ENCODE results near the gene SCLT1.

The SCLT1 gene

GRCh38 chr4:128955751-128956150 is 137.6 kb downstream of the SCLT1 start:
- DNase-seq = no peak

GRCh38 chr4:128954941-128955340 is 138.4 kb downstream of the SCLT1 start:
- DNase-seq = no peak

DNA sequence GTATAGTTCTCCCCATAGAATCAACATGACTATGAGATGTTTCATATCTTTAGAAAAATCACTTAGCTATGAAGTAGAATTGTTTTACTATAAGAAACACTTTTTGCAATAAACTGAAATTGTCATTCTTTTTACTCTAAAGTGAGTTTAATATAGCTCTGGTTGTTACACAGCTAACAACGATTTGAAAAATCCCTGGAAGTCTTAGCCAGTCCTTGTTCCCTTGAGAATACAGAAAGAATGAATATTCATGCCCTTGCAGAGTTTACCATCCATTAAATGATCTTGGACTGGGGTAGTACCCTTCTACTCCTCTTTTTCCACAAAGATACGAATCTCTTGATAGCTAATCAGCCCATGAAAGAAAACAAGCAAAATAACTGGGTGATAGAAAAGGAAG is 142.0 kb downstream of the SCLT1 start:
- DNase-seq = no peak

- DNase-seq = no peak
Observed at GRCh38 chr4:128950796-128951195, 142.5 kb downstream of the SCLT1 start.

DNA sequence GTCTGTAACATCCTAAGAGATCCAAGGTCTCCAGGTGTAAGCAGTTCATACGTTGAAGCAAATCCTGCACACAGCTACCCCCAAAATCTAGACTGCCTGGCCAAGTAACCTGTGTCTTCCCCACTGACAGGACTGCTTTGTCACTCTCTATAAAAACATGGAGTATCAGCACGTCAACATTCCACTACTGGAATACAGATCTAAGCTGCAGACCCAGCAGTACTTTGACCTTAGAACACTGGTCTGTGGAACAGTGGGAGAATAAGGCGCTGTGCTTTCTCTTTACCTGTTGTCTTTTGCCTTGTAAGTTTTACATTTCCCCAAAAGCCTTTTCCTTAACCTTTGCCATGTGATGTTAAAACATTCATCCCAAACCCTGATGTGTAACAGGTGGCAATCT is 146.4 kb downstream of the SCLT1 start:
- no peak for DNase-seq

GRCh38 chr4:128942607-128943006 is 150.7 kb downstream of the SCLT1 start:
- no peak for DNase-seq

GRCh38 chr4:128940971-128941370 is 152.4 kb downstream of the SCLT1 start:
- no peak for DNase-seq

DNA sequence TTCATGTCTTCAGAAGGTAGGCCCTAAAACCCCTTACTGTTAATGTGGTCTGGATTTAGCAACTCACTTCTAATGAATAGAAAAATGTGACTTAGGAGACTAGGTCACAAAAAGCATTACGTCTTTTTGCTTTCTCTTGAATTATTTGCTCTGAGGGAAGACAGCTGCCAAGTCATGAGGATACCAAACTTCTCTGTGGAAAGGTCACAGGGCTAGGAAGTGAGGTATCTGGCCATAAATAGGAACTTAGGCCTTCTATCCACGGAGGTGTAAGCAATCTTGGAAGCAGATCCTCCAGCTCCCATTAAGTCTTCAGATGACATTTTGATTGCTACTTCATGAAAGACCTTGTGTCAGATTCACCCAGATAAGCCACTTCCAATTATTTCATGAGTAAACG is 163.3 kb downstream of the SCLT1 start:
- DNase-seq = no peak

DNA sequence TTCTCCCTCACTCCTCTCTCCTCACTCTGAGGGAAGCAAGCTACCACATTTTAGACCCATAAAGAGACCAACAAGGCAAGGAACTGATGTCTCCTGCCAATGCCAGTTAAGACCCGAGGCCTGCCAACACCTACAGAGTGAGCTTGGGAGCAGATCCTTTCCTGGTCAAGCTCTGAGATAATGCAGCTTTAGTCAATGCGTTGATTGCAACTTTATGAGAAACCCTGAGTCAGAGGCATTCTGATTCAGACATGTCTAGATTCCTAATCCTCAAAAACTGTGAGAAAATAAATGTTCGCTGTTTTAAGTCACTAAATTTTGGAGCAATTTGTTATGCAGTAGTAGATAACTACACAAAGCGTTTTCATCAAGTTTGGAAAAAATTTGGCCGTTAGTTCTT is 168.4 kb downstream of the SCLT1 start:
- DNase-seq = no peak

DNA sequence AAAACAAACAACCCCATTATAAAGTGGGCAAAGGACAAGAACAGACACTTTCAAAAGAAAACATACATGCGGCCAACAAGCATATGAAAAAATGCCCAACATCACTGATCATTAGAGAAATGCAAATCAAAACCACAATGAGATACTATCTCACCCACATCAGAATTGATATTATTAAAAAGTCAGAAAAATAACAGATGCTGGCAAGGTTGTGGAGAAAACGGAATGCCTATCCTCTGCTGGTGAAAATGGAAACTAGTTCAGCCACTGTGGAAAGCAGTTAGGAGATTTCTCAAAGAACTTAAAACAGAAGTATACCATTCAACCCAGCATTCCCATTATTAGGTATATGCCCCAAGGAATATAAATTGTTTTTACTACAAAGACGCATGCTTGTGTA is 171.4 kb downstream of the SCLT1 start:
- DNase-seq = no peak

DNA sequence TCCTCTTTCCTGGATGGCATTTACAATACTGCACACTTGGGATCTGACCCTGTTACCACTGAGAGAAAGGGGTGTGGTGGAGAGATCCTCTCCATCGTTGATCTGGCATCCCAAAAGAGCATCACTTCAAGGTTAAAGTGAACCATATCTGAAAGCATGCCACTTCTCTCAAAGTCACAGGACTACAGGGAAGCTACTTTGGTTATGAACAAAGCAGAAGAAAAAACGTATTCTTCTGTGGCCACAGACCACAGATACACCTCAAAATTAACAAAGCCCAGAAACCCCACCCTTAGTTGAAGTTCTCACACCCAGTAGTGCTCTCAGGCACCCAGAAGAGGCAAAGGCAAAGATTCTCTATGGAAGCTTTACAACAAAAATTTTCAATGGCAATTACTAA is 175.6 kb downstream of the SCLT1 start:
- no peak for DNase-seq

- no peak for DNase-seq
Observed at GRCh38 chr4:128916832-128917231, 176.5 kb downstream of the SCLT1 start.

- DNase-seq = no peak
Observed at GRCh38 chr4:128915544-128915943, 177.8 kb downstream of the SCLT1 start.

DNA sequence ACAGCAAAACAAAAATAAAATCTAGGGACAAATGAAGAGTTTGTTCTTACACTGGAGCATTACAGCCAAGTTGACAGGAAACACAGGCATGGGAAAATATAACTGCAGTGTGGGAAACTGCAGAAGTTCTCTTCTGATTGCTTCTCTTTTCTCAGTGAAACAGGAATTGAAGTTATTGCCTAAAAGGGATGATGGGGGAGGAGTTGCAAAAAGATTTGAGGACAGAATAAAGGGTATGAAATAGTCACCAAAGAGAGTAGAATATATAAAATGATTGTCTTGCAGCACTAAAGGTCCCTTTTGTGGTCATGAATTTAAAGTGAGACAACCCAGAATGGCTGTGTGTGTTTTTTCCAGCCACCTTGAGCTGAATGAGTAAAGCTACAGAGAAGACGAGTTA is 180.1 kb downstream of the SCLT1 start:
- no peak for DNase-seq

- no peak for DNase-seq
Observed at GRCh38 chr4:128908735-128909134, 184.6 kb downstream of the SCLT1 start.

- no peak for DNase-seq
Observed at GRCh38 chr4:128907981-128908380, 185.4 kb downstream of the SCLT1 start.

DNA sequence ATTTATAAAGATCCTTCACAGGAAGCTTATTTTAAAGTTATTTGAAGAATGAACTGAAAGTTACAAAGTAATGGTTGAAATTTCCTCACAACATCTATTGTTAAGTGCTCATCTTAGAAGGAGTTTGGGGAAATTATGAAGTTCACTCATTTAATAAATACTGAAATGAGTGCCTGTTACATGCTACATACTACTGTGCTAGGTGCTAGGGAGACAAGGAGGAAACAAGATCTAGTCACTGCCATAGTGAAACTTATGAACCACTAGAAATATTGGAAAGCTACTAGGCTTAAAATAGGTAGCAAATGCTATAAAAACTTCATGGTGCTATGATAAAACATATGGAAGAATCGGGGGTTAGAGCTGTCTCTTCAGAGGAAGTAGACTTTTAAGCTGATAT is 186.8 kb downstream of the SCLT1 start:
- no peak for DNase-seq

- no peak for DNase-seq
Observed at GRCh38 chr4:128904821-128905220, 188.5 kb downstream of the SCLT1 start.

- no peak for DNase-seq
Observed at GRCh38 chr4:128880662-128881061, 212.7 kb downstream of the SCLT1 start.

DNA sequence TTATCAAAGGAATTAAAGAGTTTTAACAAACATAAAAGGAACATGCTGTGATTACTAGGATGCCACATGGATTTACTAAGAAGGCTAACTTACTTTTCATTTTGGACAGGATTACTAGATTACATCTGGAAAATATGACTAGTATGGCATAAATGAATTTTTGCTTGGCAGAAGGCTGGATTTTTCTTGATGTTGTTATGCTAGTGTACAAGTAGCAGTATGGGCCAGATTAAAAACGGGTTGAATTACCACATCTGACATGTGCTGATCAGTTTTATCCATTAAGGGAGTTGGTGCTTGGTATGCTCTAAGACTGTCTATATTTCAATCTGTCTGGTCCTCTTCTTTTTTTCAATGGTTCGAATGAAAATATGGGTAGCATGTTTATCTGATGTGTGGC is 213.4 kb downstream of the SCLT1 start:
- no peak for DNase-seq

DNA sequence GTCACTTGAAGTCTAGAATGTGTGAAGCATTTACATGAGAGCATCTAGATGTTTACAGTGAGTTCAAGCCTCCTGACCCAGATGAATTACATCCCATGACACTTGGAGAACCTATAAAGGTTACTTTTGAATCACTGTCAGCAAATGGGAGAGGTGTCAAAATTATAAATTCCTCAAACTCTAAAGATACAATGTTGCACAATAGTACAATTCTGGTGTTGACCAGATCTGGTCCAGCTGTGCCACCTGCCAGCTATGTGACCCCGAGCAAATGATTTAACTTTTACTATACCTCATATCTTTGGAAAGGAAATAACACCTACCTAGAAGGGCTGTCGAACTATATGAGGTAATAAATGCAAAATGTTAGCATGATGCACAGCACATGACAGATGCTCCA is 214.1 kb downstream of the SCLT1 start:
- DNase-seq = no peak

- no peak for DNase-seq
Observed at GRCh38 chr4:128877934-128878333, 215.4 kb downstream of the SCLT1 start.

GRCh38 chr4:128876200-128876599 is 217.1 kb downstream of the SCLT1 start:
- DNase-seq = no peak

DNA sequence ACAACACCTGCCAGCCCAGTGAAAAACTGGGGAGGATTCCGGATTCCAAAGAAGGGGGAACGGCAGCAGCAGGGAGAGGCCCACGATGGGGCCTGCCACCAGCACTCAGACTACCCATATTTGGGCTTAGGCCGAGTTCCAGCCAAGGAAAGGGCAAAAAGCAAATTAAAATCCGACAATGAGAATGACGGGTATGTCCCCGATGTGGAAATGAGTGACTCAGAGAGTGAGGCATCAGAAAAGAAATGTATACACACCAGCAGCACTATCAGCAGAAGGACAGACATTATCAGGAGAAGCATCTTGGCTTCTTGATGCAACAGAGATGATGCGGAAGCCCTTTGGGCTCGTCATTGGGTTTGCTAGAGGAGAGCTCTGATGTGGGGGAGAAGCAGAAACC is 221.4 kb downstream of the SCLT1 start:
- no peak for DNase-seq

- no peak for DNase-seq
Observed at GRCh38 chr4:128869776-128870509, 223.4 kb downstream of the SCLT1 start.

DNA sequence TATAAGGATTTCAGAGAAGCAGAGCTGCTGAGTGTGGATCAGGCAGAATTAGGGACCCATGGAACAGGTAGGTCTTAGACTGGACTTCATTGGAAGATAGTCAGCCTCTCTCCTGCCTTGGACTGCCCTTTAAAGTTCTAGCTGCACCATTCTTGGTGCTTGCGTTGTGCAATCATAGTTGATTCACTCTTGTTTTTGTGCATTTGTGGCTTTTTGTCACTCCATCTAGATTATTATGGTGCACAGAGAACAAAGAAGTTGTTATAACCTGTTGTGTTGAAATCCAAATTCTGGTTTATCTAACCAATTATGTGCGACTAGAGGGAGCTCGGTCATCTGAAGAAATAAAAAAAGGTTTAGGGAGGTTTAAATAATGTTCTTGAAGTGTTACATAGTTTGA is 224.6 kb downstream of the SCLT1 start:
- no peak for DNase-seq

All from DMS153 (cell line).